BE2C (cell line): ENCODE measurements around the gene KIF18B.

Source experiments
- DNase-seq: peaks from one replicate; pipeline ENCODE4 v3.0.0-alpha.2; 2020
- H3K27me3 ChIP-seq: fragments of 250-450 bp; sonication (Bioruptor Pico); 2 replicates; pipeline ENCODE4 v1.5.1; 2020; ENCODE audit warnings: mild to moderate bottlenecking
- H3K36me3 ChIP-seq: fragments of 250-450 bp; sonication (Bioruptor Pico); 2 replicates; pipeline ENCODE4 v1.5.1; 2020; ENCODE audit warnings: mild to moderate bottlenecking
- H3K4me1 ChIP-seq: fragments of 250-450 bp; sonication (Bioruptor Pico); 2 replicates; pipeline ENCODE4 v1.5.1; 2020
- H3K4me3 ChIP-seq: 2 replicates; pipeline ENCODE4 v1.5.1; 2011; ENCODE audit warnings: low read depth, low read length
- H3K9me3 ChIP-seq: fragments of 250-450 bp; sonication (Bioruptor Pico); 2 replicates; pipeline ENCODE4 v1.5.1; 2020
- CTCF ChIP-seq: IDR thresholded peaks from 2 replicates; pipeline ENCODE4 v1.5.1; 2012; ENCODE audit warnings: mild to moderate bottlenecking, low read depth, low read length

The KIF18B gene

GRCh38 chr17:44979426-44979995 lies 31.9 kb upstream of the KIF18B start:
- H3K9me3 ChIP-seq = no peaks in the 10 kb centered on the region
- H3K4me3 ChIP-seq = no peak overlapping the region
- DNase-seq = no peak
- H3K27me3 ChIP-seq = no peaks in the 10 kb centered on the region
- no peaks in the 10 kb centered on the region for H3K36me3 ChIP-seq
- no peak for TF ChIP-seq CTCF
- H3K4me1 ChIP-seq = peaks cover 25% of the 10 kb centered on the region

- H3K27me3 ChIP-seq = no peaks in the 10 kb centered on the region
- TF ChIP-seq CTCF = no peak
- H3K4me3 ChIP-seq = no peak overlapping the region
- DNase-seq = no peak
- peaks cover 25% of the 10 kb centered on the region for H3K4me1 ChIP-seq
- H3K36me3 ChIP-seq = no peaks in the 10 kb centered on the region
- H3K9me3 ChIP-seq = no peaks in the 10 kb centered on the region
Observed at GRCh38 chr17:44978807-44979206, 31.2 kb upstream of the KIF18B start.

GRCh38 chr17:44977814-44978550 lies 30.4 kb upstream of the KIF18B start:
- DNase-seq = no peak
- no peaks in the 10 kb centered on the region for H3K9me3 ChIP-seq
- no peaks in the 10 kb centered on the region for H3K36me3 ChIP-seq
- H3K27me3 ChIP-seq = no peaks in the 10 kb centered on the region
- H3K4me3 ChIP-seq = no peak overlapping the region
- peak; percentile 5; the same call in 1 of the 2 replicates for TF ChIP-seq CTCF
- H3K4me1 ChIP-seq = peaks cover 25% of the 10 kb centered on the region

- Histone ChIP-seq H3K4me1 (peaks cover 25% of the 10 kb centered on the region), H3K36me3 (no peaks in the 10 kb centered on the region), H3K9me3 (no peaks in the 10 kb centered on the region), H3K27me3 (no peaks in the 10 kb centered on the region), H3K4me3 (no peak overlapping the region)
- DNase-seq = no peak
- no peak for TF ChIP-seq CTCF
Observed at GRCh38 chr17:44977065-44977464, 29.5 kb upstream of the KIF18B start.

- no peaks in the 10 kb centered on the region for H3K27me3 ChIP-seq
- H3K36me3 ChIP-seq = no peaks in the 10 kb centered on the region
- H3K4me1 ChIP-seq = peaks cover 25% of the 10 kb centered on the region
- DNase-seq = peak; percentile 73
- H3K9me3 ChIP-seq = no peaks in the 10 kb centered on the region
- no peak for TF ChIP-seq CTCF
- H3K4me3 ChIP-seq = no peak overlapping the region
Observed at GRCh38 chr17:44976206-44976605, 28.6 kb upstream of the KIF18B start.

GRCh38 chr17:44972953-44973352 lies 25.4 kb upstream of the KIF18B start:
- no peaks in the 10 kb centered on the region for H3K36me3 ChIP-seq
- DNase-seq = no peak
- peaks cover 22% of the 10 kb centered on the region for H3K4me1 ChIP-seq
- TF ChIP-seq CTCF = no peak
- H3K4me3 ChIP-seq = no peak overlapping the region
- peaks cover 1% of the 10 kb centered on the region for H3K27me3 ChIP-seq
- H3K9me3 ChIP-seq = no peaks in the 10 kb centered on the region
